SK-N-SH treated with all-trans-retinoic acid at 6 μM for 48 hours (cell line): ENCODE data around the gene ZBTB47.
A peak's percentile ranks its signal among the peaks of the same experiment; 100 is the strongest.

Experiments used
- ATAC-seq: fragments of 200-7000 bp; cut with Tn5 transposase; 3 replicates; pipeline ENCODE4 v1.9.1; 2020; ENCODE audit warnings: mild to moderate bottlenecking, moderate library complexity
- ARNTL ChIP-seq: fragments of 450-650 bp; formaldehyde crosslinking; IDR thresholded peaks from 2 replicates; pipeline ENCODE4 v1.5.0; 2020; ENCODE audit warnings: low read depth, mild to moderate bottlenecking, moderate library complexity, borderline replicate concordance
- BACH2 ChIP-seq: fragments of 250-450 bp; sonication (Bioruptor Pico); IDR thresholded peaks from 2 replicates; pipeline ENCODE4 v1.9.0; 2021; ENCODE audit warnings: mild to moderate bottlenecking, borderline replicate concordance
- CSDC2 ChIP-seq: fragments of 250-450 bp; sonication (Bioruptor Pico); IDR thresholded peaks from 2 replicates; pipeline ENCODE4 v1.5.0; 2020; ENCODE audit warnings: mild to moderate bottlenecking, moderate library complexity
- ESRRG ChIP-seq: fragments of 250-450 bp; sonication (Bioruptor Pico); IDR thresholded peaks from 2 replicates; pipeline ENCODE4 v1.6.1; 2021; ENCODE audit warnings: mild to moderate bottlenecking
- GLIS3 ChIP-seq: fragments of 250-450 bp; sonication (Bioruptor Pico); IDR thresholded peaks from 2 replicates; pipeline ENCODE4 v1.5.0; 2020; ENCODE audit warnings: mild to moderate bottlenecking, moderate library complexity
- ISL1 ChIP-seq: fragments of 250-450 bp; sonication (Bioruptor Pico); IDR thresholded peaks from 2 replicates; pipeline ENCODE4 v2.1.2; 2022; ENCODE audit warnings: mild to moderate bottlenecking, moderate library complexity
- PPARA ChIP-seq: fragments of 250-450 bp; sonication (Bioruptor Pico); IDR thresholded peaks from 2 replicates; pipeline ENCODE4 v1.5.0; 2020; ENCODE audit warnings: mild to moderate bottlenecking, borderline replicate concordance
- RARB ChIP-seq: fragments of 250-450 bp; sonication (Bioruptor Pico); IDR thresholded peaks from 2 replicates; pipeline ENCODE4 v1.8.0; 2021; ENCODE audit warnings: mild to moderate bottlenecking, moderate library complexity
- SNAI2 ChIP-seq: fragments of 250-450 bp; sonication (Bioruptor Pico); IDR thresholded peaks from 2 replicates; pipeline ENCODE4 v1.5.0; 2020; ENCODE audit warnings: mild to moderate bottlenecking, moderate library complexity
- TCF4 ChIP-seq: fragments of 250-450 bp; sonication (Bioruptor Pico); IDR thresholded peaks from 2 replicates; pipeline ENCODE4 v1.8.0; 2021; ENCODE audit warnings: mild to moderate bottlenecking, moderate library complexity, borderline replicate concordance
- TOX ChIP-seq: fragments of 250-450 bp; sonication (Bioruptor Pico); IDR thresholded peaks from 2 replicates; pipeline ENCODE4 v1.8.0; 2021; ENCODE audit warnings: mild to moderate bottlenecking, moderate library complexity, borderline replicate concordance
- ZFP3 ChIP-seq: fragments of 250-450 bp; sonication (Bioruptor Pico); IDR thresholded peaks from 2 replicates; pipeline ENCODE4 v1.5.0; 2020; ENCODE audit warnings: mild to moderate bottlenecking, moderate library complexity
- ZFP30 ChIP-seq: fragments of 450-650 bp; formaldehyde crosslinking; IDR thresholded peaks from 2 replicates; pipeline ENCODE4 v1.5.0; 2022; ENCODE audit warnings: mild to moderate bottlenecking, moderate library complexity
- ZNF565 ChIP-seq: fragments of 450-650 bp; formaldehyde crosslinking; conservative IDR thresholded peaks from 2 replicates; pipeline ENCODE4 v1.5.0; 2020; ENCODE audit warnings: low read depth, mild to moderate bottlenecking, moderate library complexity
- ZNF70 ChIP-seq: fragments of 450-650 bp; formaldehyde crosslinking; IDR thresholded peaks from 2 replicates; pipeline ENCODE4 v1.5.0; 2020; ENCODE audit warnings: mild to moderate bottlenecking, moderate library complexity
- ZNF8 ChIP-seq: fragments of 450-650 bp; formaldehyde crosslinking; IDR thresholded peaks from 2 replicates; pipeline ENCODE4 v1.5.0; 2020; ENCODE audit warnings: mild to moderate bottlenecking, moderate library complexity
- TF ChIP-seq, protein P1 (sequence below): fragments of 250-450 bp; sonication (Bioruptor Pico); IDR thresholded peaks from 2 replicates; pipeline ENCODE4 v1.5.0; 2020; ENCODE audit warnings: mild to moderate bottlenecking, moderate library complexity
- TF ChIP-seq, protein P2 (sequence below): fragments of 250-450 bp; sonication (Bioruptor Pico); IDR thresholded peaks from 2 replicates; pipeline ENCODE4 v1.5.1; 2020; ENCODE audit warnings: low read depth, mild to moderate bottlenecking, moderate library complexity
- TF ChIP-seq, protein P3 (sequence below): fragments of 250-450 bp; sonication (Bioruptor Pico); IDR thresholded peaks from 2 replicates; pipeline ENCODE4 v1.8.0; 2021; ENCODE audit warnings: low read depth, mild to moderate bottlenecking, moderate library complexity, borderline replicate concordance
- TF ChIP-seq, protein P4 (sequence below): fragments of 250-450 bp; sonication (Bioruptor Pico); IDR thresholded peaks from 2 replicates; pipeline ENCODE4 v1.5.1; 2021; ENCODE audit warnings: mild to moderate bottlenecking, moderate library complexity
- TF ChIP-seq, protein P5 (sequence below): fragments of 250-450 bp; sonication (Bioruptor Pico); IDR thresholded peaks from 2 replicates; pipeline ENCODE4 v1.8.0; 2020; ENCODE audit warnings: mild to moderate bottlenecking, moderate library complexity, borderline replicate concordance

ZBTB47 gene

DNA sequence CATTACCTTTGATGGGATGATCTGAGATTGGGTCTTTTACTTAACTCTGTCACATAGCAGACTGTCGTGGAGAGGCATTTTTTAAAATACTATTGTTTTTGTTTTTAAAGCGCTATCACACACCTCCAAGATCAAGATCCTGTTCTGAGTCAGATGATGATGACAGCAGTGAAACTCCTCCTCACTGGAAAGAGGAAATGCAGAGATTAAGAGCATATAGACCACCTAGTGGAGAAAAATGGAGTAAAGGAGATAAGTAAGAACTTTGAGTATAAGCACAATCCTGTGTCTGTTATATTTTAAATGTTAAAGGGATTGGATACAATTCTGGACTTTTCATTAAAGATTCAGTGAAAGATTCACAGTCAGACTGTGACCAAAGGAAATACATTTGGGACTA lies 18.4 kb upstream of the ZBTB47 start:
- TF ChIP-seq ZNF8 (CRISPR knock-in tag) (no peak), ZNF565 (no peak)
- TF ChIP-seq, protein P1, sequence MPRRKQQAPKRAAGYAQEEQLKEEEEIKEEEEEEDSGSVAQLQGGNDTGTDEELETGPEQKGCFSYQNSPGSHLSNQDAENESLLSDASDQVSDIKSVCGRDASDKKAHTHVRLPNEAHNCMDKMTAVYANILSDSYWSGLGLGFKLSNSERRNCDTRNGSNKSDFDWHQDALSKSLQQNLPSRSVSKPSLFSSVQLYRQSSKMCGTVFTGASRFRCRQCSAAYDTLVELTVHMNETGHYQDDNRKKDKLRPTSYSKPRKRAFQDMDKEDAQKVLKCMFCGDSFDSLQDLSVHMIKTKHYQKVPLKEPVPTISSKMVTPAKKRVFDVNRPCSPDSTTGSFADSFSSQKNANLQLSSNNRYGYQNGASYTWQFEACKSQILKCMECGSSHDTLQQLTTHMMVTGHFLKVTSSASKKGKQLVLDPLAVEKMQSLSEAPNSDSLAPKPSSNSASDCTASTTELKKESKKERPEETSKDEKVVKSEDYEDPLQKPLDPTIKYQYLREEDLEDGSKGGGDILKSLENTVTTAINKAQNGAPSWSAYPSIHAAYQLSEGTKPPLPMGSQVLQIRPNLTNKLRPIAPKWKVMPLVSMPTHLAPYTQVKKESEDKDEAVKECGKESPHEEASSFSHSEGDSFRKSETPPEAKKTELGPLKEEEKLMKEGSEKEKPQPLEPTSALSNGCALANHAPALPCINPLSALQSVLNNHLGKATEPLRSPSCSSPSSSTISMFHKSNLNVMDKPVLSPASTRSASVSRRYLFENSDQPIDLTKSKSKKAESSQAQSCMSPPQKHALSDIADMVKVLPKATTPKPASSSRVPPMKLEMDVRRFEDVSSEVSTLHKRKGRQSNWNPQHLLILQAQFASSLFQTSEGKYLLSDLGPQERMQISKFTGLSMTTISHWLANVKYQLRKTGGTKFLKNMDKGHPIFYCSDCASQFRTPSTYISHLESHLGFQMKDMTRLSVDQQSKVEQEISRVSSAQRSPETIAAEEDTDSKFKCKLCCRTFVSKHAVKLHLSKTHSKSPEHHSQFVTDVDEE: no peak
- TF ChIP-seq, all 23 proteins: peak for 0
- ATAC-seq: peak; percentile 81

DNA sequence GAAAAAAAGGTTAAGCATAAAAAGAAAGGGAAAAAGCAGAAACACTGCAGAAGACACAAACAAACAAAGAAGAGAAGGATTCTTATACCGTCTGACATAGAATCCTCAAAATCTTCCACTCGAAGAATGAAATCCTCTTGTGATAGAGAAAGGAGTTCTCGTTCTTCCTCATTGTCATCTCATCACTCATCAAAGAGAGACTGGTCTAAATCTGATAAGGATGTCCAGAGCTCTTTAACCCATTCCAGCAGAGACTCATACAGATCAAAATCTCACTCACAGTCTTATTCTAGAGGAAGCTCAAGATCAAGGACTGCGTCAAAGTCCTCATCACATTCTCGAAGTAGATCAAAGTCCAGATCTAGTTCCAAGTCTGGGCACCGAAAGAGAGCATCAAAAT lies 16.5 kb upstream of the ZBTB47 start:
- no peak for ATAC-seq
- TF ChIP-seq BACH2 (no peak), TCF4 (CRISPR knock-in tag) (no peak), ZNF70 (no peak), ISL1 (CRISPR knock-in tag) (no peak), ZFP3 (no peak), TOX (CRISPR knock-in tag) (no peak), SNAI2 (CRISPR knock-in tag) (no peak), PPARA (CRISPR knock-in tag) (no peak), CSDC2 (CRISPR knock-in tag) (no peak), ARNTL (CRISPR knock-in tag) (no peak)
- TF ChIP-seq, protein P2, sequence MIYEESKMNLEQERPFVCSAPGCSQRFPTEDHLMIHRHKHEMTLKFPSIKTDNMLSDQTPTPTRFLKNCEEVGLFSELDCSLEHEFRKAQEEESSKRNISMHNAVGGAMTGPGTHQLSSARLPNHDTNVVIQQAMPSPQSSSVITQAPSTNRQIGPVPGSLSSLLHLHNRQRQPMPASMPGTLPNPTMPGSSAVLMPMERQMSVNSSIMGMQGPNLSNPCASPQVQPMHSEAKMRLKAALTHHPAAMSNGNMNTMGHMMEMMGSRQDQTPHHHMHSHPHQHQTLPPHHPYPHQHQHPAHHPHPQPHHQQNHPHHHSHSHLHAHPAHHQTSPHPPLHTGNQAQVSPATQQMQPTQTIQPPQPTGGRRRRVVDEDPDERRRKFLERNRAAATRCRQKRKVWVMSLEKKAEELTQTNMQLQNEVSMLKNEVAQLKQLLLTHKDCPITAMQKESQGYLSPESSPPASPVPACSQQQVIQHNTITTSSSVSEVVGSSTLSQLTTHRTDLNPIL (CRISPR knock-in tag): no peak
- TF ChIP-seq, protein P3, sequence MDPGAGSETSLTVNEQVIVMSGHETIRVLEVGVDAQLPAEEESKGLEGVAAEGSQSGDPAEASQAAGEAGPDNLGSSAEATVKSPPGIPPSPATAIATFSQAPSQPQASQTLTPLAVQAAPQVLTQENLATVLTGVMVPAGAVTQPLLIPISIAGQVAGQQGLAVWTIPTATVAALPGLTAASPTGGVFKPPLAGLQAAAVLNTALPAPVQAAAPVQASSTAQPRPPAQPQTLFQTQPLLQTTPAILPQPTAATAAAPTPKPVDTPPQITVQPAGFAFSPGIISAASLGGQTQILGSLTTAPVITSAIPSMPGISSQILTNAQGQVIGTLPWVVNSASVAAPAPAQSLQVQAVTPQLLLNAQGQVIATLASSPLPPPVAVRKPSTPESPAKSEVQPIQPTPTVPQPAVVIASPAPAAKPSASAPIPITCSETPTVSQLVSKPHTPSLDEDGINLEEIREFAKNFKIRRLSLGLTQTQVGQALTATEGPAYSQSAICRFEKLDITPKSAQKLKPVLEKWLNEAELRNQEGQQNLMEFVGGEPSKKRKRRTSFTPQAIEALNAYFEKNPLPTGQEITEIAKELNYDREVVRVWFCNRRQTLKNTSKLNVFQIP (CRISPR knock-in tag): no peak
- TF ChIP-seq, protein P4, sequence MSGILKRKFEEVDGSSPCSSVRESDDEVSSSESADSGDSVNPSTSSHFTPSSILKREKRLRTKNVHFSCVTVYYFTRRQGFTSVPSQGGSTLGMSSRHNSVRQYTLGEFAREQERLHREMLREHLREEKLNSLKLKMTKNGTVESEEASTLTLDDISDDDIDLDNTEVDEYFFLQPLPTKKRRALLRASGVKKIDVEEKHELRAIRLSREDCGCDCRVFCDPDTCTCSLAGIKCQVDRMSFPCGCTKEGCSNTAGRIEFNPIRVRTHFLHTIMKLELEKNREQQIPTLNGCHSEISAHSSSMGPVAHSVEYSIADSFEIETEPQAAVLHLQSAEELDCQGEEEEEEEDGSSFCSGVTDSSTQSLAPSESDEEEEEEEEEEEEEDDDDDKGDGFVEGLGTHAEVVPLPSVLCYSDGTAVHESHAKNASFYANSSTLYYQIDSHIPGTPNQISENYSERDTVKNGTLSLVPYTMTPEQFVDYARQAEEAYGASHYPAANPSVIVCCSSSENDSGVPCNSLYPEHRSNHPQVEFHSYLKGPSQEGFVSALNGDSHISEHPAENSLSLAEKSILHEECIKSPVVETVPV (CRISPR knock-in tag): no peak

DNA sequence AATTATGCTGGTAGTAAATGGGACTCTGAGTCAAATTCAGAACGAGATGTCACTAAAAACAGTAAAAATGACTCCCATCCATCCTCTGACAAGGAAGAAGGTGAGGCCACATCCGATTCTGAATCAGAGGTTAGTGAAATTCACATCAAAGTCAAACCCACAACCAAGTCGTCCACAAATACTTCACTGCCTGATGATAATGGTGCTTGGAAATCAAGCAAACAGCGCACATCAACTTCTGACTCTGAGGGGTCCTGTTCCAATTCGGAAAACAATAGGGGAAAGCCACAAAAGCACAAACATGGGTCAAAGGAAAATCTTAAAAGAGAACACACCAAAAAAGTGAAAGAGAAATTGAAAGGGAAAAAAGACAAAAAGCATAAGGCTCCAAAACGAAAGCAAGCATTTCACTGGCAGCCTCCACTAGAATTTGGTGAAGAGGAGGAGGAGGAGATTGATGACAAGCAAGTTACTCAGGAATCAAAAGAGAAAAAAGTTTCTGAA lies 15.1 kb upstream of the ZBTB47 start:
- no peak for ATAC-seq
- TF ChIP-seq, protein P3 (CRISPR knock-in tag): no peak

DNA sequence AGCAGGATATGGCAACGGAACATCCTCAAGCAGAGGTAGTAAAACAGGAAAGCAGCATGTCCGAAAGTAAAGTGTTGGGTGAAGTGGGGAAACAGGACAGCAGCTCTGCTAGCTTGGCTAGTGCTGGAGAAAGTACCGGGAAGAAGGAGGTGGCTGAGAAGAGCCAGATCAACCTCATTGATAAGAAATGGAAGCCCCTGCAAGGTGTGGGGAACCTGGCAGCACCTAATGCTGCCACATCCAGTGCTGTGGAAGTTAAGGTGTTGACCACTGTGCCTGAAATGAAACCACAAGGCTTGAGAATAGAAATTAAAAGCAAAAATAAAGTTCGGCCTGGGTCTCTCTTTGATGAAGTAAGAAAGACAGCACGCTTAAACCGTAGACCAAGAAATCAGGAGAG lies 14.3 kb upstream of the ZBTB47 start:
- no peak for ATAC-seq
- TF ChIP-seq ARNTL (CRISPR knock-in tag) (no peak), GLIS3 (CRISPR knock-in tag) (no peak)
- TF ChIP-seq, all 23 proteins: peak for 0

DNA sequence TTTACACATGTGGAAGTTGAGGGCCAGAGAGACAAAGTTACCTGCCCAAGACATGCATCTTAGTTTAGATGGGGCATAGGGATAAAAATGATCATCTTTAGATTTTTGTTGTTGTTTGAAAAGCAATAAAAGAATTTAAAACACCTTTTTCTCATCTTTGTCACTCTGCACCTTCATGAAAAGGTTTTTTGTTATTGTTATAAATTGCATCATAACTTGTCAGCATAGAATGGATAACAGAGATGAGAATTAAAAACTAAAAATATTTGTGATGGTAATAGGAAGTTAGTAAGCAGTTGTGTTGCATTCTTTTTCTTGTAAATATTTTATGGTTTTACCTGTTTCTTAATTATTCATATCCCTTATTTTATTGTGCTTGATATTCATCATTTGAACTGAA lies 13.4 kb upstream of the ZBTB47 start:
- no peak for ATAC-seq
- TF ChIP-seq ZFP3 (no peak), CSDC2 (CRISPR knock-in tag) (no peak), RARB (CRISPR knock-in tag) (no peak), ESRRG (CRISPR knock-in tag) (no peak), ZNF70 (no peak), ZNF8 (CRISPR knock-in tag) (no peak), BACH2 (no peak), ZFP30 (CRISPR knock-in tag) (no peak), SNAI2 (CRISPR knock-in tag) (no peak), ARNTL (CRISPR knock-in tag) (no peak)
- TF ChIP-seq, protein P2 (CRISPR knock-in tag): no peak
- TF ChIP-seq, protein P5, sequence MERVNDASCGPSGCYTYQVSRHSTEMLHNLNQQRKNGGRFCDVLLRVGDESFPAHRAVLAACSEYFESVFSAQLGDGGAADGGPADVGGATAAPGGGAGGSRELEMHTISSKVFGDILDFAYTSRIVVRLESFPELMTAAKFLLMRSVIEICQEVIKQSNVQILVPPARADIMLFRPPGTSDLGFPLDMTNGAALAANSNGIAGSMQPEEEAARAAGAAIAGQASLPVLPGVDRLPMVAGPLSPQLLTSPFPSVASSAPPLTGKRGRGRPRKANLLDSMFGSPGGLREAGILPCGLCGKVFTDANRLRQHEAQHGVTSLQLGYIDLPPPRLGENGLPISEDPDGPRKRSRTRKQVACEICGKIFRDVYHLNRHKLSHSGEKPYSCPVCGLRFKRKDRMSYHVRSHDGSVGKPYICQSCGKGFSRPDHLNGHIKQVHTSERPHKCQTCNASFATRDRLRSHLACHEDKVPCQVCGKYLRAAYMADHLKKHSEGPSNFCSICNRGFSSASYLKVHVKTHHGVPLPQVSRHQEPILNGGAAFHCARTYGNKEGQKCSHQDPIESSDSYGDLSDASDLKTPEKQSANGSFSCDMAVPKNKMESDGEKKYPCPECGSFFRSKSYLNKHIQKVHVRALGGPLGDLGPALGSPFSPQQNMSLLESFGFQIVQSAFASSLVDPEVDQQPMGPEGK (CRISPR knock-in tag): no peak
- TF ChIP-seq, protein P4 (CRISPR knock-in tag): no peak
